Stimulated activated CD8-positive, alpha-beta memory T cell treated with anti-CD3 and anti-CD28 coated beads, Interleukin-7, amount 100 ng/mL, for 48 hours (primary cell): ENCODE measurements around the gene AFF3.

Experiments used
- DNase-seq, 2 donors: peaks; one replicate each; pipeline ENCODE4 v3.0.0-alpha.2; 2020; ENCODE audit warnings: low read depth in 1 of 2; ENCODE audit errors: extremely low read depth in 1 of 2

The AFF3 gene

DNA sequence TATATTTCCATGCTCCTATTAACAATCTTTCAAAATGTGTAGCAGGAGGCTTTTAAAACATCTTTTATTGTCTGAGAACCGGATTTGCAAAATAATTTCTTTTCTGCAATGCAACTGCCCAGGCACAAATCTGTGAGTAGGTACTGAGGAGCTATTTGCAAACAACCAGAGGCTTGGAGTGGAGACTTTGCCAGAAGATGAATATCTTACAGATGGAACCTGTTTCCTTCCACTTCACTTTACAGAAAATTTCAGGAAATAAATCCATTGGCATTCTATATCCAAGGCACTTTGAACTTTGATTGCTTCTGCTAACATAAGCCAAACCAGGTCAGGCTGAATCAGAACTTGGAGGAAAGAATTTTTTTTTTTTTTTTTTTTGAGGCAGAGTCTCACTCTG, 415.2 kb downstream of the AFF3 start:
- no peak for DNase-seq

DNA sequence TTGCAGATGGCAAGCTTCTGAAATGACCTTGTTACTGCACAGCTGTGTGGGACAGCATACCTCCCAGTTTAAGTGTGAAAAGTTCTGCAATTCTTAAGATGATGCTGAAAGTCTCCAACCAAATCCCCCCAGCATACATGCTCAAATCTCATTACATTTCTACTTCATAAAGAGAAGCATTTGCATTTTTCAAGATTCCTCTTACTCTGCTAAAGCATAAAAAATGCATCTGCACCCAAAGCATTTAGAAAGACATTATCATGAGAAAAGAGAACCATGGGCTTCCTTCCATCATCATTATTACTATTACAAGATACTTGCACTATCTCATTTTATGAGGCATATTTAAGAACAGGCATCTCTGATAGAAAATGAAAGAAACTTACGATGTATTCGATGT, 415.7 kb downstream of the AFF3 start:
- DNase-seq = no peak

DNA sequence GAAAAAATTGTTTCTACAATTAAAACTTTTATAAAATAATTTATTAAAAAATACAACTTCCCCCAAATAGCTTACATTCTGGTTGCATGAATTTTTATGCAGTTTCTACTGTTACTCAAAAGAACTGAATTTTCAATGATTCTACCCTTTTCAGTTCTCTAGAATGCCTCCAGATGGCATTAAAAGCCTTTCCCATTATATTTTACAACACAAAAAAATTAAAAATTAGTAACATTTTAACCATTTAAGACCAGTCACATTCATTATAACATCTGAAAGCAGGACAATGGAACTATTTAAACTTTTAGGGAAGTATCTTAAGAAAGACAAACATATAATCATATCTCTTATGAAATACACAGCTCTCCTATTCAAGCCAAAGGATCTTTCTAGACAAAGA, 416.6 kb downstream of the AFF3 start:
- no peak for DNase-seq

GRCh38 chr2:99722476-99722875, 419.9 kb downstream of the AFF3 start:
- DNase-seq = no peak

DNA sequence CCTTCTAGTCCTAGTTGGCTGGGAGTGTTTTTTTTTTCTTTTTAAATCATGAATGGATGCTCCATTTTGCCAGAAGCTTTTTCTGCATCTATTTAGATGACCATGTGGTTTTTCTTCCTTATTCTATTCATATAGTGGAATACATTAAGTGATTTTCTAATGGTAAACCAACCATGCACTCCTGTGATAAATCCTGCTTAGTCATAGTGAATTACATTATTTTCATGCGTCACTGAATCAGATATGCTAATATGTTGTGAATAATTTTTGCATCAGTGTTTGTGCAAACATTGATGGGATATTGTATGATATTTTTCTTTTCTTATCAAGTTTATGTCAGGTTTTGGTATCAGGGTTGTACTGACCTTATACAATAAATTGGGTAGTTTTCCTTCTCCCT, 423.3 kb downstream of the AFF3 start:
- no peak for DNase-seq

DNA sequence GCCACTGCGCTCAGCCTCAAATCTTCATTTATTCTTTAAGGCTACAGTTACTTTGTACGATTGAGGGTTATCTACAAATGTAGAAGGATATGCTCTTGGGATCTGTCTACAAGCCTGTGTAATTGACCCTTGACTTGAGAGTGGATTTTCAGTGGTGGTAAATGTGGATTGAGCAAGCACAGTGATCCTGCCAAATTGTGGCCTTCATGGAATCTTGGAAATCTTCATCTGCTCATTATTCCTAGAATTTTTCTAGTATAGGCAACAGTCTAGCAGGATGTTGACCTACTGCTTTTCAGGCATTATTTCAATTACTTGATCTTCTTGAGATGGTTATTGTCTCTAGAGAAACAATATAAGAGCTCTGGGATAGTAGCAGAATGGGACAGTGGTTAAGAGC, 426.4 kb downstream of the AFF3 start:
- DNase-seq = no peak

DNA sequence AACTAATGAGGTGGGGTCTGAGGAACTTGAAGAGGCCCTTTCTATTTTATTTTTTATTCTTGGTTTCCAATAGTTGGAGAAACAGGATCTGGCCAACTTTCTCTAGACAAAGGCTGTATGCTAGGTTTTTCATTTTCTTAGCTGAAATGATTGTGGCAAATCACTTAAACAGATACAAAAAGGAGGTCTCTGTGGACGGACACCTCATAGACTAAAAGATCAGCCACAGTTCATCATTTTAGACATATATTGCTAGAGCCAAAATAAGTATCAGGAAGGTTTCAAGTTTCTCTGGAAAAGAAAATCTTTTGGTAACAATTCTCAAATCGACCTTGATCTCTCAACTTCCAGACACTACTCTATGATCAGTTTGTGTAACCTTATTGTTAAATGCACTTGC, 428.0 kb downstream of the AFF3 start:
- no peak for DNase-seq

GRCh38 chr2:99711144-99711543, 431.2 kb downstream of the AFF3 start:
- no peak for DNase-seq

DNA sequence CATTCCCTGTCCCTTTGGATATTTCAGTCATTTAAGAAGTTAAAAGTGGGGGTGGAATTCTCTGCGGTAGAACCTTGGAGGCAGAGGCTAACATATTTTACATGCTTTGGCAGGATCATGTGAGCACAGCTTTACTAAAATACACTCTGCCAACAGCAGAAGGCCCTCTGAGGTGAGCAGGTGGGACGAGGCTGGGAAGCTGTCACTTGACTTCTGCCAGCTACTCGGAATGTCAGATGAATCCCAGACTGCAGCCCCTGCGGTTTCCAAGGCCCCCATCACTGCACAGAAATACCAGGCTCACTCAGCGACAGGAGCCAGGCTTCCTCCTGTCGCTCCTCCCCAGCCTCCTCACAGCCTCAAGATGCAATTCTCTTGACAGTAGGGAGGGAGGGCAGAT, 431.7 kb downstream of the AFF3 start:
- no peak for DNase-seq

GRCh38 chr2:99709229-99709628, 433.2 kb downstream of the AFF3 start:
- DNase-seq = no peak

DNA sequence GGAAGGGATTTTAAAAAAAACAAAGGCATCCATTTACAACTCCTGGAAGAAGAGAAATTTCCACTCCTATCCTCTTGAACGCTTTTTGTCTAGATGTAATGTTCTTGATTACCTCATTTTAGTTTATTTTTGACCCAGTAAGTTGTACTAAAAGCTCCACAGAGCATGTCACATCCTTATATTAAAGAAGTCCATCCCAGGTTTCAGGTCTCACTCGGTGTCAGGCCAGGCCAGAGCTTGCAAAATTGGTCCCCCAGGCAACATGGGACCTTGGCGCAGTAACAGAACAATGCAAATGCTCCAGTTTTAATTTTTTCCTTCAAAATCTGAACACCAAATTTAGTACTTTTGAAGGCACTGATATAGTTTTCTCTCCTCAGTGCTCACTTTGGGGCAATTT, 434.2 kb downstream of the AFF3 start:
- no peak for DNase-seq

DNA sequence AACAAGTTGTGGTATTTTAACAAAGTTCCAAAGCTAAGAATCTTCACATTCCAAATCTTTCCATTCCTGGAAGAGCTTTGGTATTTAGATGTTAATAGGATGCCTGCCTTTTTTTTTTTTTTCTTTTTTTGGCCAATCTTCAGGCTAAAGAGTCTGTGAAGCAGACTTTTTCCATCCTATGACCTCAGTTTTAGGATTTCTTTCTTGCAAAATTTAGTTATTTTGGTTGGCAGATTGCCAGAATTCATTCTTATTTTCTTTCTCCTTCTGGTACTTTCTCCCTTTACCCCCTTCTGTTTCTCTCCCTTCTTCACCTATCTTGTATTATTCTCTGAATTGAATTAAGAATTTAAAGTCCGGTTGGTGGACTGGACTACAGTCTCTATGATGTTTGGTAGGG, 434.8 kb downstream of the AFF3 start:
- DNase-seq = no peak

- no peak for DNase-seq
Measured at GRCh38 chr2:99706735-99707134, 435.7 kb downstream of the AFF3 start.

GRCh38 chr2:99701503-99701902, 440.9 kb downstream of the AFF3 start:
- no peak for DNase-seq

- no peak for DNase-seq
Measured at GRCh38 chr2:99700482-99701398, 441.6 kb downstream of the AFF3 start.

GRCh38 chr2:99698896-99699295, 443.5 kb downstream of the AFF3 start:
- no peak for DNase-seq

- DNase-seq = no peak
Measured at GRCh38 chr2:99697811-99698568, 444.4 kb downstream of the AFF3 start.

- DNase-seq = no peak
Measured at GRCh38 chr2:99695944-99696253, 446.5 kb downstream of the AFF3 start.

GRCh38 chr2:99695130-99695943, 447.1 kb downstream of the AFF3 start:
- DNase-seq = no peak

DNA sequence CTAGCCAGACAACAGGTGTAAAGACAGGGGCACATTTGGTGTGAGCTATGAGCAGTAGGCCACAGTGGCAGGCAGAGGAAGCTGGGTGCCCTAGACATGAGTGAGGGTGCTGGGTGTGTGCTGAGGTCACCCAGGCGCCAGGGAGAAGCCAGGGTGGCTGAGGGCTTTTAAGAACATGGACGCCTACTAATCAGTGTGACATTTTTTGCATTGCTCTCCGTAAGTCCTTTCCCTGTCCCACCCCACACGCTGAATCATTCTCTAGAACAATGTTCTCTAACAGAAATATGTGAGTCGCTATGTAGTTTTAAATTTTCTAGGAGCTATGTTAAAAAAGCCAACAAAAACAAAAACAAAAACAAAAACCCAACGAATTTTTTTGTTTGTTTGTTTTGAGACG, 448.1 kb downstream of the AFF3 start:
- no peak for DNase-seq

DNA sequence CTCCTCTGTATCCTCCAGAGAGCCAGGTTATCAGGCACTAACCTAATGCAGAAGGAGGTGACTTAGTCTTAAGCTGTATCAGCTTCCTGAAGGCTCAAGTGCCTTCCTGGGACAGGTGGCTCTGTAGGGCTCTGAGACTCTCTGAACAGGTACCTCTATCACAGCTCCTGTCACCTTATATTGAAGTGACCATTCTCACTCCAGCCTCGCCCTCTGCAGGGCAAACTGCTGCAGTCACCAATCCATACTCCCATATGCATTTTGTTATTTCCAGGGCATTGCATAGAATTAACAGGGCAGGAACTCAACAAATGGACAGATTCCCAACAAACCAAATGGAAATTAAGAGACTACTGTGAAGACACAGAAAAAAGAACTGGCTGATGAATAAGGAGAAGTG, 449.6 kb downstream of the AFF3 start:
- DNase-seq = no peak

DNA sequence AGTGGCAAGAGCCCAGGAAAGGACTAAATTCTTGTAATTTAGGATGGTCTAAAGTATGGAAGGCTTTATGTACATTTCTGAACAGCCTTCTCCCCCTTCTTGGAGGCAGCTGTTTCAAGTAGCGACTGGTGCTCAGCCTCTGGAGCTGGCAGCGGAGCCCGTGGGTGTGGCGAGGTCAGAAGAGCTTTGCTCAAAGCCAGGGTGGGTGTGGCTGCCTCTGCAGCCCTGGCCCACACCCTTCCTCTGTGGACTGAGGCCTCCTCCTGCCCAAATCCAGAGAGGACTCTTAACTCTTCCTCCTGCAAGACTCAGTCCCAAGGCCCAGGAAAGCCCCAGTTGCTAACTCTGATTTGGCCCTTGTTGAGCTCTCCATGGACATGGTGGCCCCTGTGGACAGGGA, 450.5 kb downstream of the AFF3 start:
- DNase-seq = no peak
